Fibroblast of lung (primary cell): Measurements from ENCODE around the gene NUP210. TPM values are rescaled to one million over a fixed set of nuclear protein-coding genes. Genes with fewer than 3 reads are reported as not detected.
A peak's percentile ranks its signal among the peaks of the same experiment; 100 is the strongest.
"Not testable (repeated sequence)": the region's sequence is repeated elsewhere in the genome, so short reads cannot be mapped to it uniquely, and the experiment has no call there.

Experiments used
- DNase-seq, 2 donors: peaks; one replicate each; pipeline versions ENCODE4 v3.0.0 to v3.0.0-alpha.2; 2010; ENCODE audit warnings: low read depth in 2 of 2
- H2AFZ ChIP-seq: 2 replicates; pipeline ENCODE4 v1.5.1; 2012; ENCODE audit warnings: low read length, control low read depth, inconsistent platforms
- H3K27ac ChIP-seq: 2 replicates; pipeline ENCODE4 v1.5.1; 2011; ENCODE audit warnings: low read length, control low read depth; ENCODE audit not compliant: insufficient read depth
- H3K27me3 ChIP-seq: 2 replicates; pipeline ENCODE4 v1.5.1; 2011; ENCODE audit warnings: mild to moderate bottlenecking, low read length; ENCODE audit not compliant: control insufficient read depth, insufficient read depth
- H3K36me3 ChIP-seq: 2 replicates; pipeline ENCODE4 v1.5.1; 2011; ENCODE audit warnings: low read length; ENCODE audit not compliant: control insufficient read depth, insufficient read depth
- H3K4me1 ChIP-seq: 2 replicates; pipeline ENCODE4 v1.5.1; 2011; ENCODE audit warnings: low read length; ENCODE audit not compliant: control insufficient read depth, insufficient read depth; ENCODE audit errors: extremely low read depth
- H3K4me2 ChIP-seq: 2 replicates; pipeline ENCODE4 v1.5.1; 2011; ENCODE audit warnings: low read length, control low read depth; ENCODE audit not compliant: insufficient read depth; ENCODE audit errors: extremely low read depth
- H3K4me3 ChIP-seq, 4 experiments: fragments of 200-600 bp in 1 of 4; sonication (generic) in 1 of 4; replicated peaks in 1 of 4; 2 replicates each; pipeline ENCODE4 v1.5.1; 2011 to 2016; ENCODE audit warnings: low read length in 4 of 4, low read depth in 3 of 4, mild to moderate bottlenecking in 3 of 4, control low read depth in 2 of 4, inconsistent platforms in 1 of 4, mixed read lengths in 1 of 4; ENCODE audit not compliant: insufficient read depth in 1 of 4; ENCODE audit errors: control extremely low read depth in 1 of 4
- H3K79me2 ChIP-seq: 2 replicates; pipeline ENCODE4 v1.5.1; 2012; ENCODE audit warnings: mild to moderate bottlenecking, low read length, inconsistent platforms; ENCODE audit not compliant: control insufficient read depth, insufficient read depth
- H3K9ac ChIP-seq: 2 replicates; pipeline ENCODE4 v1.5.1; 2011; ENCODE audit warnings: mild to moderate bottlenecking, low read length, control low read depth; ENCODE audit not compliant: insufficient read depth
- H3K9me3 ChIP-seq: 2 replicates; pipeline ENCODE4 v1.5.1; 2012; ENCODE audit warnings: low read depth, low read length; ENCODE audit not compliant: control insufficient read depth, insufficient read depth
- H4K20me1 ChIP-seq: 2 replicates; pipeline ENCODE4 v1.5.1; 2011; ENCODE audit warnings: low read length; ENCODE audit not compliant: control insufficient read depth, insufficient read depth; ENCODE audit errors: extremely low read depth
- CTCF ChIP-seq, 2 donors: IDR thresholded peaks in 1 of 2; conservative IDR thresholded peaks in 1 of 2; 1 replicate in 1 of 2; 2 replicates in 1 of 2; pipeline ENCODE4 v1.5.1; 2011 to 2012; ENCODE audit warnings: low read length in 2 of 2, control low read depth in 1 of 2, inconsistent platforms in 1 of 2, low read depth in 1 of 2, mild to moderate bottlenecking in 1 of 2
- EZH2 ChIP-seq: IDR thresholded peaks from 2 replicates; pipeline ENCODE4 v1.5.1; 2012; ENCODE audit warnings: low read length, control low read depth, mild to moderate bottlenecking; ENCODE audit errors: missing control alignments
- polyA plus RNA-seq, 2 donors: library from polyadenylated mRNA; depleted of rRNA in 1 of 2; stranded (reverse) in 1 of 2; unstranded in 1 of 2; fragments of >200 nt; gene quantifications; 2 replicates each; pipeline ENCODE4 v1.2.1, GENCODE V29; 2011 to 2012; ENCODE audit warnings: missing spikeins in 1 of 2
- total RNA-seq: library from RNA; depleted of rRNA; stranded (reverse); fragments of >200 nt; gene quantifications from 2 replicates; pipeline ENCODE4 v1.2.1, GENCODE V29; 2014

NUP210 gene
- total and polyA plus RNA-seq, 2 donors (not counting 1 experiment from before 2014, with no cell fraction given), result 0.09 to 0.33 TPM

GRCh38 chr3:13380971-13381370, 39.2 kb downstream of the NUP210 start:
- DNase-seq, result peak in 1 of 2 donors; percentile 3
- Histone ChIP-seq H3K4me2 (no peak overlapping the region), H3K36me3 (no peaks in the 10 kb centered on the region), H4K20me1 (no peaks in the 10 kb centered on the region), H3K4me1 (peaks cover 23% of the 10 kb centered on the region), H3K79me2 (no peaks in the 10 kb centered on the region), H3K27ac (no peak overlapping the region), H3K4me3 (no peak overlapping the region), H3K9me3 (no peaks in the 10 kb centered on the region), H3K9ac (no peak overlapping the region), H2AFZ (no peak overlapping the region), H3K27me3 (no peaks in the 10 kb centered on the region)
- no peak for TF ChIP-seq EZH2
- TF ChIP-seq CTCF (conservative IDR thresholded peaks at IDR 0.05 in 1 of 2, IDR thresholded peaks at IDR 0.05 in 1 of 2; ENCODE audit: low read depth in 1 of 2, low read length in 2 of 2), result no peak

GRCh38 chr3:13379201-13379830, 40.8 kb downstream of the NUP210 start:
- H3K4me1 ChIP-seq, result peaks cover 23% of the 10 kb centered on the region
- no peak overlapping the region for H3K9ac ChIP-seq
- TF ChIP-seq EZH2 (no peak), CTCF (conservative IDR thresholded peaks at IDR 0.05 in 1 of 2, IDR thresholded peaks at IDR 0.05 in 1 of 2; ENCODE audit: low read depth in 1 of 2, low read length in 2 of 2) (no peak)
- H4K20me1 ChIP-seq, result no peaks in the 10 kb centered on the region
- H3K4me3 ChIP-seq, result no peak overlapping the region
- H2AFZ ChIP-seq, result peak overlapping the region; percentile 27
- no peaks in the 10 kb centered on the region for H3K79me2 ChIP-seq
- peak overlapping the region; percentile 1 for H3K4me2 ChIP-seq
- peak overlapping the region; percentile 57 for H3K27ac ChIP-seq
- H3K27me3 ChIP-seq, result no peaks in the 10 kb centered on the region
- H3K36me3 ChIP-seq, result no peaks in the 10 kb centered on the region
- DNase-seq, result peak; percentile 57 to 84
- no peaks in the 10 kb centered on the region for H3K9me3 ChIP-seq

- peak in 1 of 2 donors; percentile 22 for DNase-seq
- no peak overlapping the region for H3K4me2 ChIP-seq
- no peaks in the 10 kb centered on the region for H3K27me3 ChIP-seq
- H3K36me3 ChIP-seq, result no peaks in the 10 kb centered on the region
- TF ChIP-seq CTCF (conservative IDR thresholded peaks at IDR 0.05 in 1 of 2, IDR thresholded peaks at IDR 0.05 in 1 of 2; ENCODE audit: low read depth in 1 of 2, low read length in 2 of 2) (no peak), EZH2 (no peak)
- H4K20me1 ChIP-seq, result no peaks in the 10 kb centered on the region
- H3K27ac ChIP-seq, result no peak overlapping the region
- H3K4me1 ChIP-seq, result peaks cover 23% of the 10 kb centered on the region
- H3K4me3 ChIP-seq, result no peak overlapping the region
- no peak overlapping the region for H2AFZ ChIP-seq
- no peaks in the 10 kb centered on the region for H3K9me3 ChIP-seq
- no peaks in the 10 kb centered on the region for H3K79me2 ChIP-seq
- H3K9ac ChIP-seq, result no peak overlapping the region
Measured at GRCh38 chr3:13378155-13378554, 42.0 kb downstream of the NUP210 start.

GRCh38 chr3:13377741-13378140, 42.4 kb downstream of the NUP210 start:
- not testable (repeated sequence) for H3K9me3 ChIP-seq, DNase-seq, H3K27me3 ChIP-seq, H2AFZ ChIP-seq, H3K36me3 ChIP-seq, H3K27ac ChIP-seq, H3K4me2 ChIP-seq, H4K20me1 ChIP-seq, H3K79me2 ChIP-seq, H3K9ac ChIP-seq, H3K4me3 ChIP-seq
- H3K4me1 ChIP-seq, result peaks cover 23% of the 10 kb centered on the region
